Left renal pelvis (tissue), 4 donors: ENCODE measurements around the gene SGCG. TPM values are rescaled to one million over a fixed set of nuclear protein-coding genes. Genes with fewer than 3 reads are reported as not detected.
"Not testable (repeated sequence)": the region's sequence is repeated elsewhere in the genome, so short reads cannot be mapped to it uniquely, and the experiment has no call there.

Source experiments
- DNase-seq, 4 donors: peaks; one replicate each; pipeline ENCODE4 v3.0.0-alpha.2; 2013; ENCODE audit warnings: low read depth in 4 of 4, low spot score in 3 of 4
- polyA plus RNA-seq, 4 donors: library from polyadenylated mRNA; unstranded; fragments of 120-200 nt; gene quantifications; one replicate each; pipeline ENCODE4 v1.2.1, GENCODE V29; 2013; ENCODE audit not compliant: insufficient read length in 4 of 4

SGCG gene
- 10 to 100 TPM in 1 of 4 donors, 1 to 10 TPM in 3; 3.8 to 24.4 (median 6.6) TPM for polyA plus RNA-seq

DNA sequence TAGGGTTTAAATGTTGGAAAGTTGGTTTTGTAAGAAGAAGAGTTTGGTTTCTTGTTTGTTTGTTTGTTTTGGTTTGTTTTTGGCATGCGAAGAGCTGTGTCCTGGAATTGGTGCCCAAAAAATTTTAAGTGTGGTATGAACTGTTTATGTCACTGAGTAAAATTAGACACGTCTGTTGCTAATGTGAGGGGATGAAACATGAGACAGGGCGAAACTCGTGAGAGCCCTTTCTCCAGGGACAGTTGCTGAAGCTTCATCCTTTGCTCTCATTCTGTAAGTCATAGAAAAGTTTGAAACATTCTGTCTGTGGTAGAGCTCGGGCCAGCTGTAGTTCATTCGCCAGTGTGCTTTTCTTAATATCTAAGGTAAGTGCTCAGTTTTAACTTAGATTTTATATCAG is at the start of gene SGCG:
TSS of gene SGCG (plus strand) at position 269 of the 400 bp plus-strand sequence. CDS start 22,716 bp downstream, outside the sequence.
- DNase-seq = no peak

GRCh38 chr13:23134542-23134941 is 46.2 kb upstream of the SGCG start:
- no peak for DNase-seq

DNA sequence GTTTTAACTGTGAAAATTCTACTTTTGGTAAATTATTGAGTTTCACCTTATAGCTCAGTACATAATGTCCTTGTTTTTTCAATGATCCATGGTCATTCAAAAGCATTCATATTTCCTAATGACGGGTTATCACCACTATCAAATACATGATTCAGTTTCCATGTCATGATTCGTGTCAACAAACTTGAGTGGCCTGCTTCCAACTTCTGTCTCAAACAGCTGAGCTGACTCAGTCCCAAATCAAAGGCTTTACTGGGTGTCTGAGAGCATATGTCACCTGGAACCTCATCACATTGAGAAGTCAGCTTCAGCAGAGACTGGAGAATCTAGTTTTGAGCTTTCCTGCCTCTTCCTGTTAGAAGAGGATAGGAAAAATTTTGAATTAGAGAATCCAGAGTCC is 40.3 kb upstream of the SGCG start:
- no peak for DNase-seq

- DNase-seq = no peak
These were observed 38.8 kb upstream of the SGCG start for GRCh38 chr13:23141964-23142363.

DNA sequence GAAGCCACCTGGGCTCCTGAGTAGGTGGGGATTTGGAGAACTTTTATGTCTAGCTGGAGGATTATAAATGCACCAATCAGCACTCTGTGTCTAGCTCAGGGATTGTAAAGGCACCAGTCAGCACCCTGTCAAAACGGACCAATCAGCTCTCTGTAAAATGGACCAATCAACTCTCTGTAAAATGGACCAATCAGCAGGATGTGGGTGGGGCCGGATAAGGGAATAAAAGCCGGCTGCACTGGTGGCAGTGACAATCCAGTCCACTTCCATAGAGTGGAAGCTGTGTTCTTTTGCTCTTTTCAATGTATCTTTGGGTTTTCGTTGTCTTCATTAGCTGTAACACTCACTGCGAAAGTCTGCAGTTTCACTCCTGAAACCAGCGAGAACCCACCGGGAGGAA is 38.2 kb upstream of the SGCG start:
- not testable (repeated sequence) for DNase-seq

DNA sequence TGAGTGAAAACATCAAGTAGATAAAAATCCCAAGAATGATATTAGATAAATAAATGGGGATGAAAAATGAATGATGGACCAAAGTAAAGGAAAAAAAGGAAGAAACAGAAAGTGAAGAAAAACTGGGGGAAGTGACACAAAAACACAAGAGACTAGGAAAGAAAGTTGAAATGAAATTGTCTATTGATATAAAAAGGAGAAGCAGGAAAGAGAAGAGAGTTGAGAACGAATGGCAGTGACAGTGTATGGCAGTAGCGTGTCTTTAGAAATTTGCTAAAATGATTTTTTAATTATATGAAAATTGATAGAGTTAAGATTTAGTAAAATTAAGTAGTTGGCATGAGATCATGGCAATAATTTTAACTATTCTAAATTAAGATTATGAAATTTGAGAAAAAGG is 36.3 kb upstream of the SGCG start:
- DNase-seq = no peak

GRCh38 chr13:23146006-23146405 is 34.8 kb upstream of the SGCG start:
- DNase-seq = no peak

DNA sequence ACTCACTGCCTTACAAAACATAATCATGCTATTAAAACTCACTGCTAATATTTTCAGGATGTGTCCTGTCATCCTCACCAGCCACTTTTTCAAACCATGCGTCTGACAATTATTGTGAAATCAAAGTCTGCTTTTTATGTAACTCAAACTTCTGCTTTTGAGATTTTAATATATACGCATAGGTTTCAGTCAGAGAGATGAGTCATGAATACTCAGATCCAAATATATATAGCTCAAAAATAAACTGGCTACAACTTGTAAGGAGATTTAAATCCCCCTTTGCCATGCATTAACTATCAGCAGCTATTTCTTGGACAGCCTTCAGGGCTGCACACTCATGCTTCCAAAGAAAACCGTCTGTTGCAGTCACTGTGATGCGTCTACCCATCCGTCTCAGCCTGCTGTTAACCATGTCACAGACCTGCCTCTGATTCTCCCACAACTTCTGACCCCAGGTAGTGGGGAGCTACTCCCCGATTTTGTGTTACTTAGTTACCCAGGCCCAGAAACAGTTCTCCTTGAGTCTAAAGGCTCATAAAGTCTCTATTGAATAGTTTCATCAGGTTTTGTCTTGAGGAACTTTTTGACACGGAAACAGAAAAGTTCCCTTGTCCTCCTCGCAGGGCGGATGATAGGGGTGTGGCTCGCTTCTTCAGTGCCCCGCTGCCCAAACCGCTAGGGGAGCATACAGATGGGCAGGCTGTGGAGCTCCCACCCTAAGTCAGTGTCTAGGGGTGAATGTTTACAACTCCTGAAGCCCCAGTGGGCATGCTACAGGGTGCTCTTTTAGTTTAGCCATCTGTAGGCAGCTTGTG is 33.8 kb upstream of the SGCG start:
- no peak for DNase-seq

- no peak for DNase-seq
These were observed 33.0 kb upstream of the SGCG start for GRCh38 chr13:23147827-23148226.

DNA sequence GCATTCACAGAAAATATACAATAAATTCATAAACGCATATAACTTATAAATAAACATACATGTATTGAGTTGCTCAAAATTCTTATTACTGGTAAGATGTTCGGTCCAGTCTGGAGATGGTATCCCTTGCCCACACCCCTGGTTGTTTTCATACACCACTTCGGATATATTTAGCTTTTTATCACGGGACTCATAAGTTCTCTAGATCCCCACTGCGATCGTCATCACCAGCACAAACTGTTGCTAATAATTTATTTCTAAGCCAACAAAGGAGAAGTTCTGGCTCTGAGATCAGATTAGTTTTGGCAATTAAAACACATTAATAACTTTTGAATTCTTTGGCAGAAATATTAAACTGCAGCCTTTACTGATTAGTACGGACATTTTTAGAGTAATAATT is 23.0 kb upstream of the SGCG start:
- DNase-seq = no peak

- peak in 2 of 4 donors; percentile 37 to 45 for DNase-seq
These were observed 21.5 kb upstream of the SGCG start for GRCh38 chr13:23159205-23159759.

DNA sequence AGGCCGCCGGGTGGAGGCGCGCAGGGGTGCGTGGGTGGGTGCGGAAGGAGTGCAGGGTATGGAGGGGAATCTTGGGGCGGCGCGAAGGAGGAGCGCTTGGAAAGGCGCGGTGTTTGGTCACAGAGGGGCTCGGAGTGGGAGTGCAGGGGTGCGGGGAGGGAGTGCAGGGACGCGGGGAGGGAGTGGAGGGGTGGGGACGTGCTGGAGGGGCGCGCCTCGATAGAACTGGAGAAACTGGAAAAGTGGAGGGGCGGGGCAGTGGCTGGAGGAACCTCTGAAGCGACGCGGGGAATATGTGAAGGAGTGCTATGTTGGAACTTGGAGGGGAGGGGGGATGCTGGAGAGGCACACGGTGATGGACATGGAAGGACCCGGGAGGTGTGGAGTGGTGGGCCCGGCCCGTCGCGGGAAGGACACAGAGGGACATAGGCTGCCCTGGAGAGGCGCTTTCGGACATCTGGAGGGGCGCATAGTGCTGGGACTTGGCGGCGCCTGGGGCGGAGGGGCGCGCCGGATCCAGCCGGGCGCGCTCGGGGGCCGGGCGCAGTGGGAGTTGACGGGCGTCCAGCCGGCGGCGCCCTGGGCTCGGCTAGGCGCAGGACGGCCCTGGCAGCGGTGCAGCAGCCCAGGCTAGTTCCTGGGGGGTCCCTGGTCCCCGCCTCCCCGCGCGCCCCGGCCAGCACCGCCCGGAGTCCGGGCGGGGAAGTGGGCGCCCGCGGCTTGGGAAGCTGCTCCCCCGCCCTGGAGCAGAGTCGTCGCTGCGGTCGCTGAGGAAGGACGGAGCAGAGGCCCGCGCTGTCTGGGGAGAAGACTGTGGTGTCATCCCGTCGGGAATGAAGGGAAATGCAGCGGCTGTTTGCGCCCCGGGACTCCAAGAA is 20.8 kb upstream of the SGCG start:
- peak in 3 of 4 donors; percentile 39 to 42 (median 41) for DNase-seq

DNA sequence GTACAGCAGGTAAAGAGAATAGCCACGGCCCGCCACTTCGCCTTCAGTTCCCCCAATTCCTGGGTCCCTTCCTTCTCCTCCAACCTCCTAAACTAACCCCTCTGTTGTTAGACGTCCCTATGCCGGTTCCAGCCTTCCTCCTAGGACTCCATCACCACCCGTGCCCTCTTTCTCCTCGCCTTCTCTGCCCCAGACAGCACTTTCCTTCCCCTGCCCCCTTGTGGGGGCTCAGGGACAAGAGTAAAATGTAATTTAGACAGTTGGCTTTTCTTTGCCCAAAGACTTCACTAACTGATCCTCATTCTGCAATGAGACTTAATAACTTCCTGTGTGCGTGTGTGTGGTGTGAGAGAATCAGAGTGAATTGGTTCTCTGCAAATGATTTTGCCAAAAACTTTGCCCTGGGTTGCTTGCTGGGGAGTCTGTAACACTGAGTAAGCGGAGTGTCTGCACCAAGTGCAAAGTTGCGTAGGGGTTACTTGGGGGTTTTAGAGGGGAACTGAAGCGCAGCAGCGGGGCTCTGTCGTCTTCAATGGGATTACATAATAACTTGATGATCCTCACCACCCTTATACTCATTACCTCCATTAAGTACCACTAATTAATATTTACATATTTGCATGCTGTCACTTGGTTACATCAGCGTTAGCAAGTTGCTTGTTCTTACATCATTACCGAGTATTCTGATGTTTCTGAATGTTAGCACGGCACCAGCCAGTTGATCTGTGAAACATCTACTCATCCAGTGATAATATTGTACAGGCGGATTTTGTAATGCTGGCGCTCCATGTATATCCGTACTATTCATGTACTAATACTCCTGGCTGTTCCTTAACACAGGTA is 19.9 kb upstream of the SGCG start:
- DNase-seq = peak in 1 of 4 donors; percentile 18

DNA sequence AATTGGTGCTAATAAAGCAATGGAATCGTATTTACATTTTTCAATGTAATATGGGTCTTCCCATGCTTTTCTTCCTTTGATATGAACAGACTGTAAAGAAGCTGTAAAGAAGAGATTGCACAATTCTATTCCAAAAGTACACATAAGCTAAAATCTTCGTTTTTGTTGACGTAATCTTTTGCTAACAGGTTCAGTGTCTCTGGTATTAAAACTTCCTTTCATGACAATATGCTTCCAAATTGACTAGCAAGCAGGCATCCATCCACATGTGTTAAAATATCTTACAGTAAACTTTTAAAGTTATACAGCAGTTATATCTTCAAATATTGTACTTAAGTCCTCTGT is 19.3 kb upstream of the SGCG start:
- DNase-seq = no peak

DNA sequence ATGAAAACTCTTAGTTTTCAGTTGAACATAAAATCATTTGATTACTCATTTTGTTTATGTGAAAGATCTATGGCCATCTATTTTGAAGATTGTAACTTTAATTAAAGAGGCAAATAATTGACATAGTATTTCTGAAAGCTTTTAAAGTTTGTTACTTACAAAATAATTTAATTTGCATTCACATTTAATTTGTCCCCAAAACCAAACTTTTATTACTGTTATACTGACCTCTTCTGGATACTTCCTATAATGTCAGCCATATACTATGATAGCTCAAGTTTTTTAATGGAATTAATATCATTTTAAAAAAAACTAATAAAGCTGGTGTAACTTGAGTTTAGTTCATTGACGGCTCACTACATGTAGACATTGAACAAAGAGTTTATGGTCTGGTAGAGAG is 4.9 kb upstream of the SGCG start:
- DNase-seq = no peak

DNA sequence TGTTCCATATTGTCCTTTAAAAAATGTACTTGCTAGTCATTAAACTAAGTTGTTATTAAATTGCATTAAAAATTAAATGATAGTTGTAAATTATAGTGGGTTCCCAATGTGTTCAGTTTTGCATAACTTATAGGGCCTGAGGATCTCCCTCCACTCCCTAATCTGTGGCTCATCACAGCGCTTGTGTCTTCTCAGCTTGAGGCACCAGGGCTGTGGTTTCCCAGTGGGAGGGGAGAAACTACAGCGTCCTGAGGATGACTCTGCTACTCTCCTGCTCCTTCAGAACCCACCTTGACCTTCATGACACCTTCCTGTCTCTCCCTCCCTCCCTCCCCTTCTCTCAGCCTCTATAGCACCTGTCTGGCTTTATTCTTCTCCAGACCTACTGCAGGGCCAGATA is 1.4 kb downstream of the SGCG start:
- DNase-seq = no peak

DNA sequence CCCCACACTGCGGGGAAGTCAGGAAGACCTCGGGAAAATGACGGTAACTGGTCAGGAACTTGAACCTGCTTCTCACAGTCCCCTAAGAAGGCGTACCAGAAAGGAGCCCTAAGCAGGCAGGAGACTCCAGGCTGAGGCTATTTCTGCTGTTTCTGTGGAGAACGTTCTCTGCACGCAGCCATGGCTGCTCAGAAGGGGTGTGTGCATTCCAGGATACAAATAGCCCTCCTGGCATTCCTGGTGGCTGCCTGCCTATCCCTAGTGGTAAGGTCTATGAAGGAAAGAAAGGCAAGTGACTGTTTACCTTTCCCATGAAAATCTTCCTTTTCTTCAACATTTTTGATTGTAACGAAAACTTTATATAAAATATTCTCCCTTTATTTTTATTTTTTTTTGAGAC is 2.5 kb downstream of the SGCG start:
- no peak for DNase-seq

- no peak for DNase-seq
These were observed 4.8 kb downstream of the SGCG start for GRCh38 chr13:23185542-23185941.

- DNase-seq = no peak
These were observed 21.1 kb downstream of the SGCG start for GRCh38 chr13:23201870-23202269.

DNA sequence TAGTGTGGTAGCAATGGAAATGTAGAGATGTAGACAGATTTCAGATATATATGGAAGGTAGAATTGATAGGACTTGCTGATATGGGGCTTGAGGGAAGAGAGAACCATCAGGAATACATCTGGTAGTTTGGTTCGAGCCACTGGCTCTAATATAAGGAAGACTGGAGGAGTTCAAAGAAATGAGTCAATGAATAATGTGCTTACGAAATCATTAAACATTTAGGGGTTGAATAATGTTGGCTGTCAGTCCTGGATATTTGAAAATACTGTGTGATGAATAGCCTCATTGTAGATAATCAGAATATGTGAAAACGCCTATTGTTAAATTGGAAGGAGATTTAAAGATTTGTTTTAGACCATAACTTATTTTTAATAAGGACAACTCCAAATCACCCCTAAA is 21.6 kb downstream of the SGCG start:
- no peak for DNase-seq

- DNase-seq = no peak
These were observed 22.7 kb downstream of the SGCG start for GRCh38 chr13:23203516-23203915.
